ENCODE measurements around the gene CTTNBP2.

DNA sequence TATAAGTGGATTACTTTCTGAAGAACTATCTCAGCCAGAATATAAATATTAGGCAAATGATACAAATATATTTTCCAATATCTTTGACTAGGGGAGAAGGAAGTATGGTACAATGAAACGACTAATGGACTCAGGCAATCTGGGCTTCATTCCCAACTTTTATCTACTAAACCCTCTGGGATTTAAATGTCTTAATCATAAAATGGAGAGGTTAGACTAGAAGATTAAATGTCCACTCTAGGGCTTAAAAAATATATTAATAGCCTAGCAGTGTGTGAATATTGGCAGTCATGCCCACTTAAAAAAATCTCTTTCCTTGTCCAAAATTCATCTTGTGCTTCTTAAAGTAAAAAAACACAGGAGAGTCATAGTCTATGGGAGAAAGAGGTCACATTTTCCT lies 98.3 kb downstream of the CTTNBP2 start:
- no peak for TF ChIP-seq POLR2A (IDR thresholded peaks at IDR 0.05)
- TF ChIP-seq, protein P1, sequence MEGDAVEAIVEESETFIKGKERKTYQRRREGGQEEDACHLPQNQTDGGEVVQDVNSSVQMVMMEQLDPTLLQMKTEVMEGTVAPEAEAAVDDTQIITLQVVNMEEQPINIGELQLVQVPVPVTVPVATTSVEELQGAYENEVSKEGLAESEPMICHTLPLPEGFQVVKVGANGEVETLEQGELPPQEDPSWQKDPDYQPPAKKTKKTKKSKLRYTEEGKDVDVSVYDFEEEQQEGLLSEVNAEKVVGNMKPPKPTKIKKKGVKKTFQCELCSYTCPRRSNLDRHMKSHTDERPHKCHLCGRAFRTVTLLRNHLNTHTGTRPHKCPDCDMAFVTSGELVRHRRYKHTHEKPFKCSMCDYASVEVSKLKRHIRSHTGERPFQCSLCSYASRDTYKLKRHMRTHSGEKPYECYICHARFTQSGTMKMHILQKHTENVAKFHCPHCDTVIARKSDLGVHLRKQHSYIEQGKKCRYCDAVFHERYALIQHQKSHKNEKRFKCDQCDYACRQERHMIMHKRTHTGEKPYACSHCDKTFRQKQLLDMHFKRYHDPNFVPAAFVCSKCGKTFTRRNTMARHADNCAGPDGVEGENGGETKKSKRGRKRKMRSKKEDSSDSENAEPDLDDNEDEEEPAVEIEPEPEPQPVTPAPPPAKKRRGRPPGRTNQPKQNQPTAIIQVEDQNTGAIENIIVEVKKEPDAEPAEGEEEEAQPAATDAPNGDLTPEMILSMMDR (IDR thresholded peaks at IDR 0.05), result no peak
